Activated CD4-positive, CD25-positive, alpha-beta regulatory T cell treated with anti-CD3 and anti-CD28 coated beads, Interleukin-2, amount 50 U/mL, for 72 hours (primary cell): Measurements from ENCODE around the gene SOS1.
"Not testable (repeated sequence)": the region's sequence is repeated elsewhere in the genome, so short reads cannot be mapped to it uniquely, and the experiment has no call there.

Experiments used
- DNase-seq: peaks from one replicate; pipeline ENCODE4 v3.0.0; 2021

Gene SOS1

GRCh38 chr2:39138187-39138836, 17.5 kb upstream of the SOS1 start:
- not testable (repeated sequence) for DNase-seq

GRCh38 chr2:39136799-39137198, 15.9 kb upstream of the SOS1 start:
- no peak for DNase-seq

- DNase-seq, result no peak
Observed at GRCh38 chr2:39135690-39136259, 14.9 kb upstream of the SOS1 start.

GRCh38 chr2:39133215-39133851, 12.5 kb upstream of the SOS1 start:
- no peak for DNase-seq

GRCh38 chr2:39128919-39129391, 8.1 kb upstream of the SOS1 start:
- DNase-seq, result peak; percentile 44

- peak; percentile 39 for DNase-seq
Observed at GRCh38 chr2:39127973-39128372, 7.1 kb upstream of the SOS1 start.

- DNase-seq, result no peak
Observed at GRCh38 chr2:39124746-39125057, 3.9 kb upstream of the SOS1 start.

- DNase-seq, result peak; percentile 92
Observed at GRCh38 chr2:39124000-39124745, 3.3 kb upstream of the SOS1 start.

- no peak for DNase-seq
Observed at GRCh38 chr2:39123436-39123999, 2.7 kb upstream of the SOS1 start.

GRCh38 chr2:39121523-39122063, 742 bp upstream of the SOS1 start:
- DNase-seq, result no peak

GRCh38 chr2:39120521-39120770, 405 bp downstream of the SOS1 start:
- no peak for DNase-seq

GRCh38 chr2:39119732-39120520, 925 bp downstream of the SOS1 start:
- peak; percentile 63 for DNase-seq

- DNase-seq, result no peak
Observed at GRCh38 chr2:39118786-39119499, 1.9 kb downstream of the SOS1 start.

- no peak for DNase-seq
Observed at GRCh38 chr2:39115556-39115955, 5.3 kb downstream of the SOS1 start.

GRCh38 chr2:39114771-39115170, 6.1 kb downstream of the SOS1 start:
- DNase-seq, result no peak

- no peak for DNase-seq
Observed at GRCh38 chr2:39109537-39109936, 11.3 kb downstream of the SOS1 start.

GRCh38 chr2:39108377-39108776, 12.5 kb downstream of the SOS1 start:
- no peak for DNase-seq

- DNase-seq, result no peak
Observed at GRCh38 chr2:39107724-39108273, 13.1 kb downstream of the SOS1 start.

- no peak for DNase-seq
Observed at GRCh38 chr2:39107156-39107555, 13.7 kb downstream of the SOS1 start.

GRCh38 chr2:39099870-39100728, 20.8 kb downstream of the SOS1 start:
- DNase-seq, result no peak
